ENCODE data around the gene RXRA.

RXRA gene

GRCh38 chr9:134455934-134456755, 129.9 kb downstream of the RXRA start:
- Histone ChIP-seq H3K36me3 (ENCODE audit: insufficient read depth, low read length) (no peaks in the 10 kb centered on the region), H3K9me2 (ENCODE audit: low read depth, low read length) (no peaks in the 10 kb centered on the region), H3K9me3 (ENCODE audit: low read length) (no peaks in the 10 kb centered on the region), H3K4me3 (ENCODE audit: low read depth, low read length, poor library complexity, severe bottlenecking) (no peak overlapping the region), H3F3A (ENCODE audit: insufficient read depth, low read length) (no peaks in the 10 kb centered on the region), H3K4me1 (ENCODE audit: insufficient read depth, low read length, severe bottlenecking) (no peaks in the 10 kb centered on the region), H3K27me3 (ENCODE audit: insufficient read depth, low read length) (no peaks in the 10 kb centered on the region; the same call in 1 of the 2 replicates), H4K20me1 (ENCODE audit: insufficient read depth, low read length) (no peaks in the 10 kb centered on the region), H3K27ac (ENCODE audit: low read depth, low read length, poor library complexity, severe bottlenecking) (no peak overlapping the region), H3K79me2 (ENCODE audit: insufficient read depth, low read length) (no peaks in the 10 kb centered on the region), H2AFZ (ENCODE audit: low read length) (no peak overlapping the region), H3K9ac (ENCODE audit: low read length) (no peak overlapping the region), H3K4me2 (ENCODE audit: low read length) (no peak overlapping the region)
- TF ChIP-seq, protein P1, sequence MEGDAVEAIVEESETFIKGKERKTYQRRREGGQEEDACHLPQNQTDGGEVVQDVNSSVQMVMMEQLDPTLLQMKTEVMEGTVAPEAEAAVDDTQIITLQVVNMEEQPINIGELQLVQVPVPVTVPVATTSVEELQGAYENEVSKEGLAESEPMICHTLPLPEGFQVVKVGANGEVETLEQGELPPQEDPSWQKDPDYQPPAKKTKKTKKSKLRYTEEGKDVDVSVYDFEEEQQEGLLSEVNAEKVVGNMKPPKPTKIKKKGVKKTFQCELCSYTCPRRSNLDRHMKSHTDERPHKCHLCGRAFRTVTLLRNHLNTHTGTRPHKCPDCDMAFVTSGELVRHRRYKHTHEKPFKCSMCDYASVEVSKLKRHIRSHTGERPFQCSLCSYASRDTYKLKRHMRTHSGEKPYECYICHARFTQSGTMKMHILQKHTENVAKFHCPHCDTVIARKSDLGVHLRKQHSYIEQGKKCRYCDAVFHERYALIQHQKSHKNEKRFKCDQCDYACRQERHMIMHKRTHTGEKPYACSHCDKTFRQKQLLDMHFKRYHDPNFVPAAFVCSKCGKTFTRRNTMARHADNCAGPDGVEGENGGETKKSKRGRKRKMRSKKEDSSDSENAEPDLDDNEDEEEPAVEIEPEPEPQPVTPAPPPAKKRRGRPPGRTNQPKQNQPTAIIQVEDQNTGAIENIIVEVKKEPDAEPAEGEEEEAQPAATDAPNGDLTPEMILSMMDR (IDR thresholded peaks at IDR 0.05; ENCODE audit: low read length), result no peak
- TF ChIP-seq EZH2 (IDR thresholded peaks at IDR 0.05; ENCODE audit: borderline replicate concordance, low read length), result no peak

GRCh38 chr9:134456756-134457305, 130.6 kb downstream of the RXRA start:
- H3K9me2 ChIP-seq (ENCODE audit: low read depth, low read length), result no peaks in the 10 kb centered on the region
- H4K20me1 ChIP-seq (ENCODE audit: insufficient read depth, low read length), result no peaks in the 10 kb centered on the region
- H3K4me1 ChIP-seq (ENCODE audit: insufficient read depth, low read length, severe bottlenecking), result no peaks in the 10 kb centered on the region
- H2AFZ ChIP-seq (ENCODE audit: low read length), result no peak overlapping the region
- no peak overlapping the region for H3K4me2 ChIP-seq (ENCODE audit: low read length)
- H3K27ac ChIP-seq (ENCODE audit: low read depth, low read length, poor library complexity, severe bottlenecking), result no peak overlapping the region
- no peaks in the 10 kb centered on the region for H3K36me3 ChIP-seq (ENCODE audit: insufficient read depth, low read length)
- no peaks in the 10 kb centered on the region for H3F3A ChIP-seq (ENCODE audit: insufficient read depth, low read length)
- H3K4me3 ChIP-seq (ENCODE audit: low read depth, low read length, poor library complexity, severe bottlenecking), result no peak overlapping the region
- TF ChIP-seq, protein P1 (IDR thresholded peaks at IDR 0.05; ENCODE audit: low read length), result no peak
- no peak for TF ChIP-seq EZH2 (IDR thresholded peaks at IDR 0.05; ENCODE audit: borderline replicate concordance, low read length)
- no peaks in the 10 kb centered on the region; the same call in 1 of the 2 replicates for H3K27me3 ChIP-seq (ENCODE audit: insufficient read depth, low read length)
- H3K79me2 ChIP-seq (ENCODE audit: insufficient read depth, low read length), result no peaks in the 10 kb centered on the region
- H3K9ac ChIP-seq (ENCODE audit: low read length), result no peak overlapping the region
- H3K9me3 ChIP-seq (ENCODE audit: low read length), result no peaks in the 10 kb centered on the region

DNA sequence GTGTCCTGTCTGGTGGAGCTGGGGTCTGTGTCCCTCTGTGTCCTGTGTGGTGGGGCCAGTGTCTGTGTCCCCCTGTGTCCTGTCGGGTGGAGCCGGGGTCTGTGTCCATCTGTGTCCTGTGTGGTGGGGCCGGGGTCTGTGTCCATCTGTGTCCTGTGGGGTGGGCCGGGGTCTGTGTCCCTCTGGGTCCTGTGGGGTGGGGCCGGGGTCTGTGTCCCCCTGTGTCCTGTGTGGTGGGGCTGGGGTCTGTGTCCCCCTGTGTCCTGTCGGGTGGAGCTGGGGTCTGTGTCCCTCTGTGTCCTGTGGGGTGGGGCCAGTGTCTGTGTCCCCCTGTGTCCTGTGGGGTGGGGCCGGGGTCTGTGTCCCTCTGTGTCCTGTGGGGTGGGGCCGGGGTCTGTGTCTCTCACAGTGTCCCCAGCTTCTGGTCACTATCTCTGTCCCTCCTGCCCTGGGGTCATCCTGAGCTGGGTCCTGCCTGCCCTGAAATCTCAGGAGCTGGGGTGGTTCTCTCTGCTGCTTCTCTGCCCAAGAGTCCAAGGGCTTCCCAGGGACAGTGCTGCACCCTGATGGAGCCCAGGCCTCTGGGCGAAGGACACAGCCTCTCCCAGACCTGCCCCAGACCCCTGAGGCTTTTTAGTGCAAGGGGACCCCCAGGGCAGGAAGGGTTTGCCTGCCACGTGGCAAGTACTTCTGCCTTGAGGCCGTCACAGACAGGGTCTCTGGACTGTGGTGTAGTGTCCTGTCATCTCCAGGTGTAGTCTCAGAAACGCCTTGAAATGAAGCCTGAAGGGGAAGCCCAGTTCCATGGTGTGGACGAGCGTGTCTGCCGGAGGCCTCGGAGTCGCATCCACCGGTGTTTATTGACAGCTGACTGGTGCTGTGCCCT, 131.3 kb downstream of the RXRA start:
- Histone ChIP-seq H2AFZ (ENCODE audit: low read length) (no peak overlapping the region), H3F3A (ENCODE audit: insufficient read depth, low read length) (no peaks in the 10 kb centered on the region), H3K4me3 (ENCODE audit: low read depth, low read length, poor library complexity, severe bottlenecking) (no peak overlapping the region), H3K4me2 (ENCODE audit: low read length) (no peak overlapping the region), H3K27me3 (ENCODE audit: insufficient read depth, low read length) (no peaks in the 10 kb centered on the region; the same call in 1 of the 2 replicates), H3K9me3 (ENCODE audit: low read length) (no peaks in the 10 kb centered on the region), H3K9ac (ENCODE audit: low read length) (no peak overlapping the region), H3K79me2 (ENCODE audit: insufficient read depth, low read length) (no peaks in the 10 kb centered on the region), H3K27ac (ENCODE audit: low read depth, low read length, poor library complexity, severe bottlenecking) (no peak overlapping the region), H4K20me1 (ENCODE audit: insufficient read depth, low read length) (no peaks in the 10 kb centered on the region), H3K9me2 (ENCODE audit: low read depth, low read length) (no peaks in the 10 kb centered on the region), H3K4me1 (ENCODE audit: insufficient read depth, low read length, severe bottlenecking) (no peaks in the 10 kb centered on the region), H3K36me3 (ENCODE audit: insufficient read depth, low read length) (no peaks in the 10 kb centered on the region)
- no peak for TF ChIP-seq EZH2 (IDR thresholded peaks at IDR 0.05; ENCODE audit: borderline replicate concordance, low read length)
- TF ChIP-seq, protein P1 (IDR thresholded peaks at IDR 0.05; ENCODE audit: low read length), result no peak
